Neuronal stem cell (in vitro differentiated cells): ENCODE data around the gene POLR3A.

Experiments used
- DNase-seq: peaks from one replicate; pipeline ENCODE4 v3.0.0-alpha.2; 2013; ENCODE audit warnings: low spot score
- H2AFZ ChIP-seq: one replicate; pipeline ENCODE4 v1.6.1; 2013; ENCODE audit warnings: mild to moderate bottlenecking, low read length, inconsistent platforms
- H2AK5ac ChIP-seq: 2 replicates; pipeline ENCODE4 v1.6.1; 2013; ENCODE audit warnings: low read depth, mild to moderate bottlenecking, inconsistent platforms, low read length, moderate library complexity, mixed read lengths
- H2BK120ac ChIP-seq: 2 replicates; pipeline ENCODE4 v1.6.1; 2013; ENCODE audit warnings: low read depth, mild to moderate bottlenecking, inconsistent platforms, low read length, moderate library complexity, mixed read lengths
- H2BK12ac ChIP-seq: one replicate; pipeline ENCODE4 v1.6.1; 2013; ENCODE audit warnings: low read length, inconsistent platforms
- H2BK15ac ChIP-seq: 2 replicates; pipeline ENCODE4 v1.6.1; 2013; ENCODE audit warnings: mild to moderate bottlenecking, low read length, inconsistent platforms, mixed read lengths
- H2BK5ac ChIP-seq: one replicate; pipeline ENCODE4 v1.6.1; 2013; ENCODE audit warnings: inconsistent platforms, mild to moderate bottlenecking, low read length, moderate library complexity
- H3K14ac ChIP-seq: one replicate; pipeline ENCODE4 v1.6.1; 2013; ENCODE audit warnings: low read length, inconsistent platforms
- H3K18ac ChIP-seq: 2 replicates; pipeline ENCODE4 v1.6.1; 2013; ENCODE audit warnings: low read length, inconsistent platforms
- H3K23ac ChIP-seq: 2 replicates; pipeline ENCODE4 v1.6.1; 2013; ENCODE audit warnings: low read depth, mild to moderate bottlenecking, mixed read lengths, low read length, inconsistent platforms; ENCODE audit not compliant: poor library complexity
- H3K27ac ChIP-seq: replicated peaks from 3 replicates; pipeline ENCODE4 v1.5.1; 2013; ENCODE audit warnings: low read length, inconsistent platforms
- H3K27me3 ChIP-seq, 3 experiments: 2 replicates each; pipeline ENCODE4 v1.6.1; 2013; ENCODE audit warnings: low read length in 3 of 3, mild to moderate bottlenecking in 2 of 3, inconsistent platforms in 1 of 3, low read depth in 1 of 3, mixed read lengths in 1 of 3, moderate library complexity in 1 of 3; ENCODE audit not compliant: control insufficient read depth in 3 of 3, insufficient read depth in 3 of 3
- H3K36me3 ChIP-seq, 2 donors: replicated peaks in 1 of 2; 2 replicates each; pipeline ENCODE4 v1.6.1; 2013; ENCODE audit warnings: low read length in 2 of 2; ENCODE audit not compliant: control insufficient read depth in 2 of 2, insufficient read depth in 2 of 2
- H3K4ac ChIP-seq: 2 replicates; pipeline ENCODE4 v1.6.1; 2013; ENCODE audit warnings: inconsistent platforms, mild to moderate bottlenecking, low read length, moderate library complexity
- H3K4me1 ChIP-seq, 2 donors: 1 replicate in 1 of 2; 2 replicates in 1 of 2; pipeline ENCODE4 v1.6.1; 2013; ENCODE audit warnings: low read length in 2 of 2, low read depth in 1 of 2; ENCODE audit not compliant: control insufficient read depth in 2 of 2, insufficient read depth in 1 of 2
- H3K4me2 ChIP-seq: one replicate; pipeline ENCODE4 v1.6.1; 2013; ENCODE audit warnings: mild to moderate bottlenecking, low read length, inconsistent platforms; ENCODE audit not compliant: insufficient read depth, poor library complexity, severe bottlenecking
- H3K4me3 ChIP-seq, 2 donors: 2 replicates each; pipeline ENCODE4 v1.5.1; 2013; ENCODE audit warnings: low read length in 2 of 2, mild to moderate bottlenecking in 2 of 2, inconsistent platforms in 1 of 2, moderate library complexity in 1 of 2
- H3K79me1 ChIP-seq: one replicate; pipeline ENCODE4 v1.6.1; 2013; ENCODE audit warnings: low read depth, mild to moderate bottlenecking, inconsistent platforms, low read length, moderate library complexity
- H3K9ac ChIP-seq: one replicate; pipeline ENCODE4 v1.6.1; 2013; ENCODE audit warnings: mild to moderate bottlenecking, low read depth, low read length, inconsistent platforms; ENCODE audit not compliant: poor library complexity
- H3K9me3 ChIP-seq, 2 donors: replicated peaks in 1 of 2; 2 replicates each; pipeline versions ENCODE3 to v1.6.1; 2013; ENCODE audit warnings: low read length in 2 of 2, mild to moderate bottlenecking in 2 of 2, inconsistent platforms in 1 of 2, low read depth in 1 of 2, mixed read lengths in 1 of 2, moderate library complexity in 1 of 2; ENCODE audit not compliant: control insufficient read depth in 2 of 2, insufficient read depth in 1 of 2
- H4K8ac ChIP-seq: one replicate; pipeline ENCODE4 v1.6.1; 2013; ENCODE audit warnings: low read depth, mild to moderate bottlenecking, inconsistent platforms, low read length, moderate library complexity
- H4K91ac ChIP-seq: one replicate; pipeline ENCODE4 v1.6.1; 2013; ENCODE audit warnings: low read length, low read depth, mild to moderate bottlenecking, inconsistent platforms; ENCODE audit not compliant: poor library complexity
- WGBS, 2 donors: extraction: QIAGEN DNeasy Blood & Tissue Kit; methylation state at CpG; one replicate each; pipeline ENCODE4 v1.1.7; 2013; ENCODE audit warnings: missing lambda C conversion rate in 2 of 2, mixed read lengths in 1 of 2; ENCODE audit not compliant: insufficient read length in 2 of 2, insufficient replicate concordance in 1 of 2; ENCODE audit errors: extremely low coverage in 2 of 2; 5-methylcytosine and 5-hydroxymethylcytosine counted together

POLR3A gene

DNA sequence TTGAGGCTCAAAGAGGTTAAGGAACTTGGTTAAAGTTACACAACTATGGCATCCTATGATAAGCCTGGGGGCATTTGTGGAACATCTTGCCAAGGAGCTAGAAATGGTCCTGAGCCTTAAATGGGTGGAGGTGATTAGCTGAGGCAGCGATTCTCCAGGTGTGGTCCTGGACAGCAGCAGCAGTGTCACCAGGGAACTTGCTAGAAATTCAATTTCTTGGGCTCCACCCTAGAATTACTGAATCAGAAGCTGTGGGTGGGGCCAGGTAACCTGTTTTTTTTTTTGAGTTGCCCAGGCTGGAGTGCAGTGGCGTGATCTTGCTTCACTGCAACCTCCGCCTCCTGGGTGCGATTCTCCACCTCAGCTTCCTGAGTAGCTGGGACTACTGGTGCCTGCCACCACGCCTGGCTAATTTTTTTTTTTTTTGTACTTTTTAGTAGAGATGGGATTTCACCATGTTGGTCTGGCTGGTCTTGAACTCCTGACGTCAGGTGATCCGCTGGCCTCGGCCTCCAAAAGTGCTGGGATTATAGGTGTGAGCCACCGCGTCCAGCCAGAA, 17.5 kb upstream of the POLR3A start:
- Histone ChIP-seq H4K8ac (no peak overlapping the region), H3K9me3 (no peaks in the 10 kb centered on the region), H2BK5ac (no peak overlapping the region), H4K91ac (no peak overlapping the region), H3K18ac (no peak overlapping the region), H3K79me1 (no peaks in the 10 kb centered on the region), H3K9ac (no peak overlapping the region), H3K4me2 (no peak overlapping the region), H3K23ac (no peak overlapping the region), H2BK12ac (no peak overlapping the region), H3K4me3 (no peak overlapping the region), H3K36me3 (peaks cover 11 to 19% of the 10 kb centered on the region in 2 donors), H2BK15ac (no peak overlapping the region), H2AK5ac (no peak overlapping the region), H3K14ac (no peak overlapping the region), H3K4ac (no peak overlapping the region), H2AFZ (no peak overlapping the region), H2BK120ac (no peak overlapping the region), H3K27me3 (no peaks in the 10 kb centered on the region), H3K4me1 (peaks cover 4 to 5% of the 10 kb centered on the region in 2 donors), H3K27ac (no peak overlapping the region)
- DNase-seq = no peak
- no CpG with 5 or more reads among the region's 10 CpGs for WGBS, 2 donors

DNA sequence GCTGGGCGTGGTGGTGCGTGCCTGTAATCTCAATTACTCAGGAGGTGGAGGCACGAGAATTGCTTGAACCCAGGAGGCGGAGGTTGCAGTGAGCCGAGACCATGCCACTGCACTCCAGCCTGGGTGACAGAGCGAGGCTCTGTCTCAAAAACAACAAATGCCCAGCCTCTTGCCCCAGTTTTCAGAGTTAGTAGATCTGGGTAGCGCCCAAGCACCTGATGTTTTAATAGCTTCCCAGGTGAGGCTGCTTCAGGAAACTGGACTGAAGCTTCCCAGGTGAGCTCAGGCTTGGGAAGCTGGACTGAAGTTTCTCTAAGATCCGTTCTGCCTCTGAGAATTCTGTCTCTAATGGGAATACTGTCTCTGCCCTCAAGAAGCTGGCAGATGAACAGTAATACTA, 16.5 kb upstream of the POLR3A start:
- no peak overlapping the region for H3K4ac ChIP-seq
- no peak overlapping the region for H3K23ac ChIP-seq
- no peak overlapping the region for H2BK15ac ChIP-seq
- peaks cover 21 to 29% of the 10 kb centered on the region in 2 donors for H3K36me3 ChIP-seq
- H3K4me2 ChIP-seq = no peak overlapping the region
- no peak for DNase-seq
- H2BK12ac ChIP-seq = no peak overlapping the region
- WGBS, 2 donors = no CpG with 5 or more reads among the region's 8 CpGs
- H3K4me1 ChIP-seq = peaks cover 4 to 5% of the 10 kb centered on the region in 2 donors
- no peak overlapping the region for H2AK5ac ChIP-seq
- no peak overlapping the region for H3K14ac ChIP-seq
- H4K8ac ChIP-seq = no peak overlapping the region
- no peak overlapping the region for H3K9ac ChIP-seq
- no peaks in the 10 kb centered on the region for H3K9me3 ChIP-seq
- no peak overlapping the region for H3K27ac ChIP-seq
- H2BK5ac ChIP-seq = no peak overlapping the region
- no peaks in the 10 kb centered on the region for H3K27me3 ChIP-seq
- H2BK120ac ChIP-seq = no peak overlapping the region
- no peaks in the 10 kb centered on the region for H3K79me1 ChIP-seq
- no peak overlapping the region for H3K18ac ChIP-seq
- H4K91ac ChIP-seq = no peak overlapping the region
- H2AFZ ChIP-seq = no peak overlapping the region
- H3K4me3 ChIP-seq = no peak overlapping the region

DNA sequence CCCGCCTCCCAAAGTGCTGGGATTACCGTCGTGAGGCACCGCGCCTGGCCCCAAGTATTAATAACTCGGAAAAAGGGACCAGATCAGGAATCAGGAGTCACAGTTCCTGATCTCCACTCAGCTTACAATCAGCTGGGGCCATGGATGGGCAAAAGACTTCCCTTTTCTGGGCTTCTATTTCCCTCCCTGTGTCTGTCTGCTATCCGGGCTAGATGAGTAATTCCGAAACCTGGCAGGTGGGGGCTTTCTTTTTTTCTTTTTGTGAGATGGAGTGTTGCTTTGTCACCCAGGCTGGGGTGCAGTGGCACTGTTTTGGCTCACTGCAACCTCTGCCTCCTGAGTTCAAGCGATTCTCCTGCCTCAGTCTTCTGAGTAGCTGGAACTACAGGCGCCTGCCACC, 15.9 kb upstream of the POLR3A start:
- no peak overlapping the region for H4K8ac ChIP-seq
- no CpG with 5 or more reads among the region's 10 CpGs for WGBS, 2 donors
- H3K4me2 ChIP-seq = no peak overlapping the region
- no peak overlapping the region for H3K18ac ChIP-seq
- no peak overlapping the region for H3K14ac ChIP-seq
- H3K27ac ChIP-seq = no peak overlapping the region
- no peak overlapping the region for H2BK15ac ChIP-seq
- no peaks in the 10 kb centered on the region for H3K27me3 ChIP-seq
- no peak overlapping the region for H2BK5ac ChIP-seq
- no peak overlapping the region for H2BK12ac ChIP-seq
- peaks cover 4 to 5% of the 10 kb centered on the region in 2 donors for H3K4me1 ChIP-seq
- no peaks in the 10 kb centered on the region for H3K79me1 ChIP-seq
- no peak overlapping the region for H2BK120ac ChIP-seq
- H3K36me3 ChIP-seq = peaks cover 25 to 35% of the 10 kb centered on the region in 2 donors
- no peak overlapping the region for H4K91ac ChIP-seq
- no peak for DNase-seq
- no peak overlapping the region for H3K23ac ChIP-seq
- H2AFZ ChIP-seq = no peak overlapping the region
- H3K4ac ChIP-seq = no peak overlapping the region
- H3K9ac ChIP-seq = no peak overlapping the region
- H2AK5ac ChIP-seq = no peak overlapping the region
- no peaks in the 10 kb centered on the region for H3K9me3 ChIP-seq
- no peak overlapping the region for H3K4me3 ChIP-seq

DNA sequence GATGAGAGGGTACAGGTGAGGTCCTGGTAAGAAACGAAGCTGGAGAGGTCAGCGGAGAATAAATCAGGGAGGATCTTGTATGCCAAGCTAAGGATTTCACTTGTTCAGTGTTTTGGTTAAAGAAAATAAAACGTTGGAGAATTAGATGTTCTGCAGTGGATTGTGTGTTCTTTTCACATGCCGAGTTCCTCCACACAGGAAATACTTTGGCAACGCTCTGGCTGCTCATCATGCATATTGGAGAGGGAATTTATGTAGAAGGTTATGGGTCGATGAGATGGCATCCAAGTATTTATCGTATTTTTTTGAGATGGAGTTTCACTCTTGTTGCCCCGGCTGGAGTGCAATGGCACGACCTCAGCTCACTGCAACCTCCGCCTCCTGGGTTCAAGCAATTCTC, 15.4 kb upstream of the POLR3A start:
- no peaks in the 10 kb centered on the region for H3K9me3 ChIP-seq
- no peak overlapping the region for H2BK15ac ChIP-seq
- peaks cover 27 to 40% of the 10 kb centered on the region in 2 donors for H3K36me3 ChIP-seq
- H3K14ac ChIP-seq = no peak overlapping the region
- no peak overlapping the region for H2BK12ac ChIP-seq
- H3K79me1 ChIP-seq = no peaks in the 10 kb centered on the region
- no peak overlapping the region for H2AFZ ChIP-seq
- H2AK5ac ChIP-seq = no peak overlapping the region
- H2BK120ac ChIP-seq = no peak overlapping the region
- DNase-seq = no peak
- no peak overlapping the region for H3K18ac ChIP-seq
- H3K4me1 ChIP-seq = peaks cover 4 to 5% of the 10 kb centered on the region in 2 donors
- no peak overlapping the region for H3K27ac ChIP-seq
- no CpG with 5 or more reads among the region's 10 CpGs for WGBS, 2 donors
- H4K8ac ChIP-seq = no peak overlapping the region
- H3K4me2 ChIP-seq = no peak overlapping the region
- no peak overlapping the region for H3K9ac ChIP-seq
- H2BK5ac ChIP-seq = no peak overlapping the region
- H3K4ac ChIP-seq = no peak overlapping the region
- H3K27me3 ChIP-seq = no peaks in the 10 kb centered on the region
- H4K91ac ChIP-seq = no peak overlapping the region
- no peak overlapping the region for H3K23ac ChIP-seq
- H3K4me3 ChIP-seq = no peak overlapping the region
